DMS53 treated with DMSO at 0.1 percent for 48 hours (cell line): ENCODE measurements around the gene PC.
A peak's percentile ranks its signal among the peaks of the same experiment; 100 is the strongest.

Experiments
- DNase-seq: peaks from one replicate; lab custom pipeline; 2025; ENCODE audit not compliant: unreplicated experiment; lab: John Stamatoyannopoulos, UW

PC gene

DNA sequence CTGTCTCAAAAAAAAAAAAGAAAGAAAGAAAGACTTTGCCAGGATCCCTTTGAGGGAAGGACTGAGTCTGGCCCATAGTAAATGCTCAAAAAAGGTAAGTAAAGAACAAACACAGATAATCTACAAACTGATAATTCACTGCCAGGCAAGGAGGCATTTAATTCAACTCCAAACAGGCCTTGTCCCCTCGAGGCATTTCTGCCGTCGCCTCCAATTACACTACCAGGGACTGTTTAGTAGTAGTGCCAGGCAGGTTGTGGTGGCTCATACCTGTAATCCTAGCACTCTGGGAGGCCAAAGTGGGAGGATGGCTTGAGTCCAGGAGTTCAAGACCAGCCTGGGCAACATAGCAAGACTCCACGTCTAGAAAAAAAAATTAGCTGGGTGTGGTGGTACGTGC, 43.7 kb downstream of the PC start:
- no peak for DNase-seq

DNA sequence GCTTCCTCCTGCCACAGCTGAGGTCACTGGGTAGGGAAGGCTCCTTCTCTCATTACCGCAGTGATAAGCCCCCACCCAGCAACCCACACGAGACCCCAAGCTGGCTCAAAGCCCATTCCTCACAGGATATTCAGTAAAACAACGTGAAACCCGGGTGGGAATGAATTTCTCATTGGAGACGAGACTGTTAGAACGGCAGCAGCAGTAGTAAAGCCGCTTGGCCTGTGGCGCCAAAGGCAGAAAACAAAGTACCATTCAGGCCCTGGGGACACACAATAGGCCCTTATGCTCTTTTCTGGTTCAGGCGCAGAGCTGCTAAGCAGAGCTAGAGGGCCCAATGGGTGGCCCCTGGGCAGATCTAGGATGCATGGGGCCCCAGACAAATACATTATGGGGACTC, 45.3 kb downstream of the PC start:
- DNase-seq = no peak

DNA sequence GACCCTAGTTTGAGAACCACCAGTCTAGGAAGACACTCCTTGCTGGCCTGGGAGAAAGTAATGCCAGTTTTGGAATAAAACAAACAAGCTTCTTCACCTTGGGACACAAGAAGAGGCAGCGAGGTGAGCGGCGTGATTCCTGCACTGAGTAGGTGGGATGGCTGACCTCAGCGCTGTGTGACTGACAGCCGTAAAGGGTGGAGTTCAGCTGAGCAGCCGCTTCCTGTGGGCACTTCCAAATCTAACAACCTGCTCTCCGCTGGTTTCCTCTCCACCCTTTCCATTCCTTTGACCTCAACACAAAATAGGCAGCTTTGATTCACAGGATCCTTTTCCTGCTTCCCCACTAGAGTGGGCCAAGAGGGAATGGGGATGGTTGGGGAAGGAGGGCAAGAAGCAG, 45.8 kb downstream of the PC start:
- DNase-seq = no peak

DNA sequence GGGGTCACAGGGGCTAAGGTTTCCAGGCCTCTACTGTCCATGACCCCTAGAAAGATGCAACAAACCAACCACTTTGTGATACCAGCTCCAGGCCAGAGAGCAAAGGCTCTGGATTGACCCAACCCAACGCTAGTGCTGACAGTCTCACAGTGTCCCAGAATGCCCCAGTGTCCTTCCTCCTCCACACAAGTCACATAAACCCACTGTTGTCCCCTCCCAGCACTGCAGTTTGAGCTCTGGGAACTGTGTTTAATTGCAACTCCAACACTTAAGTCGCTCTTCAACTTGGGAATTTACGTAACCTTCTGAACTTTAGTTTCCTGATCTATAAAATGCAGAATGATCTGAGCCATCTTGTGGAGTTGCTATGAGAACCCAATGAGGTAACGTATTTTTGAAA, 47.5 kb downstream of the PC start:
- DNase-seq = no peak

DNA sequence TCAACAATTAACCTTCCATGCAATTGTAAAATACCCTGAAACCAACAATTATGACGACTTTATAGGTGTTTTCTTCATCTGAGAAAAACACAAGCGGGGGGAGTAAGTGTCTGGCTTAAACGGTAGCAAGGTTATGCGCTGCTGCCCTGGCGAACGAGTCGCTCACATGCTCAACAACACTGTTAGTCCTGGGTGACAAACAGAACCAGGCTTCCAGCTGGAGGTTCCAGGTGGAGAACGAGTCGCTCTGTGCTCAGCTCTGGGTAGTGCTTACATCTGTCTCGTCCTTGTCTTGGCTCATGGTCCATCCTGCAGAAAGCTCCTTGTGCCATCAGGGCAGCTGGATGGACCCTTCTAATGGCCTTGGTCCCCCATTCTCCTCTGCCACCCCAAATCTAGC, 48.2 kb downstream of the PC start:
- no peak for DNase-seq

DNA sequence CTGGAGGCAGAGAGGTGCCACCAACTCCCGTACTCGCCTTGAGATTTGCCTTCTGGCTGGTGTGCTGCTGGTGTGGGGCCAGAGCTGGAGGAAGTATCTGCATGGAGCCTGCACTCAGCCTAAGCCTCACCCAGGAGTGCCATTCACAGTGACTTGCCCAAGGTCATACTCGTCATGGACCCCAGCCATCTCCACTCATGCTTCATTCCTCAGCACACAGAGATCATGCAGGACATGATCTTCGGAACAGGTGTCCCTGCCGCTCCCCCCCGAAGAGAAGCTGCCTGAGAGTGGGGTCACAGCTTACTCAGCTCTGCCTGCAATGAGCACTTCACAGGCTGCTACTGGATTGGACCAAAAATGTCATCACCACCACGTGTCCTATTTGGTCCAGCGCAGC, 49.0 kb downstream of the PC start:
- no peak for DNase-seq

DNA sequence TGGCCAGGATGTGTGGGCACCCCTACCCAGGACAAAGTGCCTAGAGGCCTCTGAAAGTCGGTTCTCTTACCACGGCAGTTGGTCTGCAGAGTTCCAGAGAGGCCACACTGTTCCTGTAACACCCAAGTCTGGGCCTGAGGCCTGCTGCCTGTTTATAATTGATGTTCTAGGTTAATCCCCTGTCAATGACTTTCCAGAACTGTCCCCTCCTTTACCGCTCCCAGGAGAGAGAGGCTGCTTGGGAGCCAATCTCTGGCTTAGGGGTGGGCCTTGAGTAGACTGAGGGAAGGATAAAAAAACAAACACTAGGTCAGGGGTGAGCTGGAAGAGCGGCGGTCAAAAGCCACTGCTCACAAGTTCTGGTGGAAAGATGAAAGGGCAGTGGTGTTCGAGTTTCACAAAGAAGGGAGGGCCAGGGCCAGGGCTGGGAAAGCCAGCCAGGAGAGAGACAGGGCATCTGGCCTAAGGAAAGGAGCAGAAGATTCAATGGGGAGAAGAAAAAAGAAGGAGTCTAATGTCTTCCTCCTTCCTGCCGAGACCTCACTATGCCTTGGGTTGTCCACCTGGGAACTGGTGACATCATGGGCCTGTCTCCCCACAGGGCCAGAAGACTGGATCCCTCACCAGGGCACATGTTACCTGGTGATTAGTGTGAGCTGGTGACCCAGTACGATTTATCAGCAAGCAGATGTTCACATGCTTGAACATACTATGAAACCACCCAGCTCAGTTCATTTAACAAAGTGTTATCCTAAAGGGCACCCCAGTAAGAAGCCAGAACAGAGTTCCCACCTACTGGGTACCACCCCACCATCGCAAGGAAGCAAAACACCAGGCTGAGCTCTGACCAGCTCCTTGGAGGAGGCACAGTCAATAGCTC, 50.2 kb downstream of the PC start:
- DNase-seq = no peak

DNA sequence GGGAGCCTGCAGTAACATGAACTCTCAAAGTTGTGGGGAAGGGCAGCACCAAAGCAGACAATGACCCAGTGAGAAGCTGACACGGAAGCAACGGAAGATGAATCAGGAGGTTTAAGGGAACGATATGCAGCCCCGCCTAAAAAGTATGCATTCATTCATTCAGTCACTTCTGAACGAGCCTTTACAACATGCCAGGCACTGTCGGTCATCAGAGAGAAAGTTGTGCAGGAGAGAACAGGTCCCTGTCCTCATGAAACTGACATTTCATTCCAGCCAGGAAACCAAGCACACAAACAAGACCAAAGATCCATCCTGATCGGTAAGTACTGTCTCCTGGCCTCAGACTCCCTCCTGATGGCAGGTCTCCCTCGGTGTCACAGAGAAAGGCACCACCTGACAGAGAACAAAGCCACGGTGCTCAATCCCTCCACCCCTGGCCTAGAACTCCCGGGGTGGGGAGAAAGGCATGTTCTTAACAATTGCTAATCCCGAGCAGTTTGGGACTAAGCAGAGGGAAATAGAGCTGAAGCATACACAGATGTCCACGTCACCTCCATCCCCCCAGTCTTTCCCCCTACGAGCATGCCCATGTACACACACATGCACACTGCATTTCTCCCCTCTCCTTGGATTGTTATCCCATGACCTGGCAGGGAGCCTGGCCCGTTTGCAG, 52.0 kb downstream of the PC start:
- DNase-seq = no peak

DNA sequence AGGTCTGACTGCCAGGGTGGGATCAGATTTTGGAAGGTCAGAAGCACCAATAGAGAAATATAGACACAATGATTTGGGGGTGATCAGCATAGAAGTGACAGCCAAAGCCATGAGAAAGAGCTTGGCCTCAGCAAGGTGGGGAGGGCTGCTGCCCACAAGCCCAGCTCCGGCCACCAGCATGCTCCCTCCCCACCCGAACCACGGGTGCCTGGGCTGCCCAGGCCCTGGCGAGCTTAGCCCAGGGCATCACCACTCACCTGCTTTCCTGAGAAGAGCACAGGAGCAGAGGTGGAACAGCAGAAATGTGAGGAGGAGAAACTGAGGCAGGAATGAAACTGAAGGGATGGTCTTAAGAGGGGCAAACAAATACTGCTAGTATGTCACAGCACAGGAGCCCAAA, 52.6 kb downstream of the PC start:
- no peak for DNase-seq

DNA sequence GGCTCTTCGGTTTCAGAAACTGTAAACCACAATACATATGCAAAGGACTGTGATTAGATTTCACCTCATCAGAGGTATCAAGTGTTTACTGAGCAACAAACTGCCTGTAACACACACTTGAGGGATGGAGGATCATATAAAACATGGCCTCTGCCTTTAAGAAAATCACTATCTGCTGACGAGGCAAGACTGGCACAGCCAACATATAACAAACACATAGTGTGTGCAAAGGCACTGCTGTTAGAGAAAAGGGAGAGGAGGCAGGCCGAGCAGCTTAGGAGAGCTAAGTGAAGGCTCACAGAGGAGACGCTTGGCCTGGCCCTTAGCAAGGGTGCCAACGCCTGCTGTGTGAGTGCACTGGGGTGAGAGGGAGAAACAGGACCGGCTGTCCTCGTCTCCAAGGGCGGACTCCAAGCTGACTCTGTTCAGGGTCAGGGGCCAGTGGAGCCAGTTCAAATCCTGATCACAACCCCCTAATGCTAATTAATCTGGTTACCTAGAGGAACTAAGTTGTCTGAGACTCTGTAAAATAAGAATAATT, 53.1 kb downstream of the PC start:
- no peak for DNase-seq

DNA sequence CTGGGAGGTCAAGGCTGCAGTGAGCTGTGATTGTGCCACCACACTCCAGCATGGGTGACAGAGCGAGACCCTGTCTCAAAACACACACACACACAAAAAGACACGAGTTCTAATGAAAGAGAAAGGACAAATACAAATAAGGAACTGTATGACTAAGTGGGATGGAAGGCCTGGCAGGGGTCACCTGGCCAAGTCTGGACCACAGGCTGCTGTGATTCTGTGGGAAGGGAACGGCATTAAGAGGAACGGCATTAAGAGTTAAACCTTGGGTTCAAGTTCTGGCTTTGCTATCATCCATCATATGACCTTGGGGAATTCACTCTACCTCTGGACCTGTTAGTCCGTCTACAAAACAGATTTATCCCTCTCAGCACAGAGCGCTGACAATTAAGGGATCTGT, 53.6 kb downstream of the PC start:
- no peak for DNase-seq

DNA sequence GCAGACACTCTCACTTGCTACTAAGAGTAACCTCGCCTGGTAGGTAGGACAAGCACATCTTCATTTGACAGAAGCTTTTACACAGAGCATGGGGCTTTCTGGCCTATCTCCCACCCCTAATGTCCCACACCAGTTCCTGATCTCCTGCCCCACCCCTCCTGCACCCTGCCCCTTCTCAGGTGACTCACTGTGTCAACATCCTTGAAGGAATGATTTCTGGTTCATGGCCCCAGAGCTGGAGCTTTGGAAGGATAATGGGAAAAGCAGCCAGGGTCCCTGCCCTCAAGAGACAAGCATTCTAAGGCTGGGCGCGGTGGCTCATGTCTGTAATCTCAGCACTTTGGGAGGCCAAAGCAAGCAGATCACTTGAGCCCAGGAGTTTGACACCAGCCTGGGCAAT, 54.1 kb downstream of the PC start:
- no peak for DNase-seq

DNA sequence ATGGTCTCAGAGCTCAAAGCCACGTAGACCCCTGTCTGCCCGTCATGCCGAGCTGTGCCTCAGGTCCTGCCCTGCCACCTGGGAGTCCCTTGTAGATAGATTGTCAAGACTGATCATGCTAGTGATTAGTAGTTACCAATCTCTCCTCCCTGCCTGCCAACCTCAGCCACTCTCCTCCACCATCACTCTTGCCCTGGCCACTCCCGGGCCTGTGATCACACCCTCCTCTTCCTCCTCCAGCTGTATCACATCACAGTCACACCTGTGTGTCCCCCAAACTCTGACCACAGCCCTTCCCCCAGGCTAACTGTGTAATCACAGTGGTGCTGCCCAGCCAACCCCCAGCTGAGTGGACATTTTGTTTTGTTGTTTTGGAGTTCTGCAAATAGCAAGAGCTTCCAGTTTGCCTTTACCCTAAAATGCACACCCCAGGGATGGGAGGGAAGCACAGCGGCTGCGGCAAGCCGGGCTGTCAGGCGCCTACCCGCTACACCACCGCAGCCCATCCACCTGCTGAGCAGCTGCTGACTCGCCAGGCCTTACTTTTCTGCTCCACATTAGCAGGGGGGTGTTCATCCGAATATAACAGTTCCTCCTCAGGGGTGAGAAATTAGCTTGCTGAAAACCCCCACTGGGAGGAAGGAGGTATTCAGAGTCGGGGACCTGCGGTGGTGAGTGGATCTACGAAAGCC, 55.6 kb downstream of the PC start:
- no peak for DNase-seq

DNA sequence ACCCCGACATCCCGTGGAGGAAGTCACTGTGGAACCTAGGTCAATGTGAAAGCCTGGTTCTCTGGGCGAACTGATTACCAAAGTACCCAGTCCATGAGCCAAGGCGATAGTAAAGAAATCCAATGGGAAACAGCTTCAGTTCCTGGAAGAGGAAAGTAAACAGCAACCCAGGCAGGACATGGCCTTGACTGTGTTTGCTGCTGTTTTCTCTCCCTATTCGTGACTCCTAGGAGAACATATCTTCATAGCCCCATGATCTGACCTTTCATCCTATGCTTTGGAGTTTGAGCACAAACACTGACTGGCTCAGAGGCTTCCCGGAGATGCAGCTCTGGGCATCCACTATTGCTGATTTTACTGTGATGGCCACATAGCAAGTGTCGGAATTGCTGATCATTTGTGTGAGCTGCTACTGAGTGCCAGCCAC, 56.2 kb downstream of the PC start:
- no peak for DNase-seq

DNA sequence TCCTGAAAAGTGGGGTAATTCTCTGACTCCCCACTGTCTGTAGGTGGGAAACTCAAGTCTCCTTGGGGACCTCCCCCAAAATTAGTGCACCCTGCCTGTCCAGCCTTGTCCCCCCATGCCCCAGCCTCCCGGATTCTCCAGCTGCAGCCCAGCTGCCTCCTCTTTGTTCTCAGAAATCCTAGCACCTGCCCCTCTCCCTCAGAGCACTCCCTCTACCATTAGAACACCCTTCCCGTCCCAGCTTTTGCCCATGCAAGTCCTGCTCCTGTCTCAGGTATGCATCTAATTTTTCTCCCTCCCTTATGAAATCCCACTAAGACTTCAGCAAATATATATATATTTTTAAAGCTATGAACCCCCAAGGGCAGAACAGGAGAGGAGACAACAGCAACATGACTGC, 64.0 kb downstream of the PC start:
- no peak for DNase-seq

DNA sequence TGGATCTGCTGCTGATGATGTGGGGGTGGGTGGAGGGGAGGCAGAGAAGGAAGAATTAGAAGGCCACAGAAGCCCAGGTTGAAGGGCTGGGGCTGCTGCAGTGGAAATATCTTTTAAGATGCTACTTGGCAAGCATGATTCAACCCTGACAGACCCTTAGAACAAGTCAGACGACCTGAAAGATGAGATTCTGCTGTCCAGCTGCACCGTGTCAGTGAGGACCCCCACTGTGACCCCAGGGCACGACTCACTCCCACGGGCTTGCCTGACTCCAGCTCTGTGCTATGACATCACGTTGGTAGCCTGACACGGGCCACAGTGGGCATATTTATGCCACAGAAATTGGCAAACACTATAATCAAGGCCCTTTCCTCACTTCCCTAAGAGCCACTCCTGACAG, 65.3 kb downstream of the PC start:
- DNase-seq = no peak

DNA sequence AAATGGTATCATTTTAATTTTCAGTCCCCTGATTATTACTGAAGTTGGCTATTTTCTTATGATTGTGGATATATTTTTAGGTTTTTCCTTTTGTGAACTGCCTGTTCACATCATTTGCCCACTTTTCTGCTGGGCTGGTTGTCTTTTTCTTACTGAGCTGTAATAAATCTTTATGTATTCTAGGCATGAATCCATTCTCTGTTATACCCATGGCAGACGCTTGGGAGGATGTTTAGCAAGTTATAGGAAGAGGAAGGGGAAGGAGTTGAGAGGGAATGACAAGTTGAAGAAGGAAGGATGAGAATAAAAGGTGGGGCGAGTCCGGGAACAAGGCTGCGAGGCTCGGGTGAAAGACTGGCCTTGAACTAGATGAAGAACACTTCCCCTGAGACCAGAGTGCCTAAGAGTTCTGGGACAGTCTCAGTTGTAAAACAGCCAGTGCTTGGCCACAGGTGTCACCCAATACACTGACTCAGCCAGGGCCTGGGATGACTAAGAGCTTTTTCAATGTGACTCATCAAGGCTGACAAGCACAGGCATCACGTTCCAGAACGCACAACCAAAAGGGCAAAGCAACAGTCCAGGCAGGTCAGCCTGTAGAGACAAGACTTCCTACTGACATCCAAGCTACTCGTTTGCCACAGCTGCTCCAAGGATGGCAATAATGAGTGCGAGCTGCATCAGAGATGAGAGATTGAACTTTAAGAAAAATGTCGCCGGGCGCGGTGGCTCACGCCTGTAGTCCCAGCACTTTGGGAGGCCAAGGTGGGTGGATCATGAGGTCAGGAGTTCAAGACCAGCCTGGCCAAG, 66.1 kb downstream of the PC start:
- peak; percentile 88 for DNase-seq

DNA sequence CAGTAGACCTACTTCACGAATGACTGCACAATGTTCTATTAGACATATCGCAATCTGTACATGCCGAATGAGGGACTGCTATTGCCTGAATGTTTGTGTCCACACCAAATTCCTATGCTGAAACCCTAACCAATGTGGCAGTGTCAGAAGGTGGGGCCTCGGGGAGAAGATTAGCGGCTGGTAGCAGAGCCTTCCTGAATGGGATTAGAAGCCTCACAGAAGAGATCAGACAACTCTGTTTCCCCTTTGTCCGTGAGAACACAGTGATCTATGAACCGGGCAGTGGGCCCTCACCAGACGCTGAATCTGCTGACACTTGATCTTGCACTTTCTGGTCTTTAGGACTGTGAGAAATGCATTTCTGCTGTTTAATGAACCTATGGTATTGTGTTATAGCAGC, 68.2 kb downstream of the PC start:
- DNase-seq = no peak

DNA sequence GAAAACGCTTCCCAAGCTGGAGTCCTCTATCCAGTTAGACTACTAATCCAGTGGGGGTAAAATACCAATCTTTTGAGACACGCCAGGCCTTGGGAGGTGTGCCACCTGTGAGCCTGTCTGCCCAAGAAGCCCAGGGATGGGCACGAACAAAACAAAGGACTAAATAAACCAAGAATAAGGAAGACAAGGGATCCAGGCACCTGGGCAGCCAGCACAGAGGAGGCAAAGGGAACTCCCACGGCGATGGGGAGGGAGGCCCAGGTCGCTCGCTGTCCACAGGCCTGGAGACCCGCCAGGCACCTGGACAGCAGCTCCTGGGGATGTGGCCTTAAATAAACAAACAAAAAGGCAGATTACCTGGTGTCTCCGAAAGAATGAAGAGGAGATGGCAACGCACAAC, 69.9 kb downstream of the PC start:
- DNase-seq = no peak

DNA sequence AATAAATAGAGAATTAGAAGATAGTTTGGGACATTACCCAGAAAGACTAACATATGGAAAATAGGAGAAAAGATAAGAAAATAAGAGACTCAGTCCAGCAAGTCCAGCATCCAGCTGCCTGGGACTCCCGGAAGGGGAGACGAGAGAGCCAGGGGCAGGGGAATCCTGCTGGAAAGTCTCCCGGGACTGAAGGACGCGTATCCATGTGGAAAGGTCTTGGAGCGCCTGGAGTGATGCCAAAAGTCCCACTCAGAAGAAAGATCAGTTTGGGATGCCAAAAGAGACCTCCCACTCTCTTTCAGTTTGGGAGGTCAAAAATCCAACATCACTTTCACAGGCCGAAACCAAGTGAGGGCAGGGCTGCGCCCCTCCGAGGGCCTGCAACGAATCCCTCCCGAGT, 70.7 kb downstream of the PC start:
- no peak for DNase-seq

DNA sequence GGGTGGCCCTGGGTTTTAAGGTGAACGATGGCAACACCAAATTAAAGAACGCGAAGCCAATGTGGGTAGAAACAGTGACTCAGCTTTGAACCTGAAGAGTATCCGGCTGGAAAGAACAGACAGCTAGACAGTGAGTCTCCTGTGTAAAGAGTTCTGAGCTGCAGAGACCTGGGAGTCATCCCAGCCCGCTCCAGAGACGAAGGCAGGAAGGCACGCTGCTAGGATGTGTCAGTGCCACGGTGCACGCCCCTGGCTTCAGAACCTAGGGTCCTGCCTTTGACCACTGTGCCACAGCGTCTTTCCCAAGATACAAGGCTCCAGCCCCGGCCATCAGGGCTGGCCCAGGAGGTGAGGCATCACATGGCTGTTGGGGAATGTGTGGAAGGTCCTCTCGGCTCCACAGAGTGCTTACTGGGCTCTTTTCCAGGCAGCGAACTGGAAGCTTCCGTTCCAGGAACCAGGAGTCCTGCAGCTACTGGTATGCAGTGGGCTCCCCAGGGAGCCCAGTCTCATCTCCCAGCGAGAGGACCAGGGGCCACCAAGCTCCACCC, 71.4 kb downstream of the PC start:
- DNase-seq = no peak
